RPMI8226 (cell line): ENCODE data around the gene ACACB.

Experiments used
- DNase-seq: peaks from one replicate; pipeline ENCODE4 v3.0.0-alpha.2; 2015

Gene ACACB

DNA sequence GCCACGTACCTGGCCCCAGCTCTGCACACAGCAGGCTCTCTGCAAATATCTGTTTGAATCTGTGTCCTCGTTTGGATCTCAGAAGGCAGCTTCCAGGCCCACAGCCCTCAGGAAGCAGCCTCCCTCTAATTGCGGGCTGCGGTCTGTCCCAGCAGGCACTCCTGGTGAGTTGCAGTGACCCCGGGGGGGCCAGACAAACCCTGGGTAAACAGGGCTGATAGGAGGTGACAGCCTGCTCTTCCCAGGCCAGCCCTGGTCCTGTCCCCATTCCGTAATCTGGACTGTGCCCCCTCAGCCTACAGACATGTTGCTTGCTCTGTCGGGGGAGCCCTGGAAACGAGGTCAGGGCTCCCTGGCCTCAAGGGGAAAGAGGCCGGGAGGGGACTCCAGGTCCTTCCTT, 190.7 kb downstream of the ACACB start:
- no peak for DNase-seq

DNA sequence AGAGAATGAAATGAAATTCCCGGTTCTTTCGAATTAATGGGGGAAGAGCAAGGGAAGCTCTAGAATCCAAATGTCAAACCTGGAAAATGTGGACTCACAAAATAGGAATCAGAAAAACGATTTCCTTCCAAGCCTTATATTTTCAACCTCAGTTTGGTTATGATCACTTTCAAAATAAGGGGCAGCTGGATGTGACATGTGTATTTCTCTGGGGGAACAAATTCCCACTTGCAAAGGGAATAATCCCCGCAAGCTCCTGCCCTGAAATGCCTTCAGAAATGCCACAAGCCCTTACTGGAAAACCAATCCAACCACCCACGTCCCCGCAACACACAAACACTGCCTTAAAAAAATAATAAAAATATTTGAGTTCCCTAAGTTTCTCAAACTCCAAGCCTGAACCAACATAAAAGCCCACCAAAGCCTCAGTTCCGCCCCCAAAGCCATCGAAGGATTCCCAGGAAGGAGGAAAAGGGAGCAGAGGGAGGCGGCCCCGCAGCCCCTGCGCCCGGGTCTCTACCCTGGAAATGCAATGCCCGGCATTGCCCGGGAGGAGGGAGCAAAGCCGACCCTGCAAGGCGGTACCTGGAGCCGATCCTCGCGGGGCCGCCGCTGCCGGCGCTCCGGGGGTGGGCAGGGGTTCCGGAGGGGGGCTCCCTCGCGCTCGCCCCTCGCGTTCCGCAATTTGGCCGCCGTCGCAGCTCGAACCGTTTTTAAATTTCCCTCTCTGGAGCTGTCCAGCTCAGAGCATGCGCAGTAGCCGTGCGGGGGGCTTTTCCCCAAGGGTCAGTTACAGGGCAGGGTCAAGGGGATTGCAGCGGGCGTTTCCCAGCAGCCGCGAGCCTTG, 192.4 kb downstream of the ACACB start, which contains the start of gene FOXN4:
Gene FOXN4, minus strand, starts transcription at position 751 of the 847 bp plus-strand sequence. CDS start 963 bp downstream, outside the sequence.
- DNase-seq, result no peak

DNA sequence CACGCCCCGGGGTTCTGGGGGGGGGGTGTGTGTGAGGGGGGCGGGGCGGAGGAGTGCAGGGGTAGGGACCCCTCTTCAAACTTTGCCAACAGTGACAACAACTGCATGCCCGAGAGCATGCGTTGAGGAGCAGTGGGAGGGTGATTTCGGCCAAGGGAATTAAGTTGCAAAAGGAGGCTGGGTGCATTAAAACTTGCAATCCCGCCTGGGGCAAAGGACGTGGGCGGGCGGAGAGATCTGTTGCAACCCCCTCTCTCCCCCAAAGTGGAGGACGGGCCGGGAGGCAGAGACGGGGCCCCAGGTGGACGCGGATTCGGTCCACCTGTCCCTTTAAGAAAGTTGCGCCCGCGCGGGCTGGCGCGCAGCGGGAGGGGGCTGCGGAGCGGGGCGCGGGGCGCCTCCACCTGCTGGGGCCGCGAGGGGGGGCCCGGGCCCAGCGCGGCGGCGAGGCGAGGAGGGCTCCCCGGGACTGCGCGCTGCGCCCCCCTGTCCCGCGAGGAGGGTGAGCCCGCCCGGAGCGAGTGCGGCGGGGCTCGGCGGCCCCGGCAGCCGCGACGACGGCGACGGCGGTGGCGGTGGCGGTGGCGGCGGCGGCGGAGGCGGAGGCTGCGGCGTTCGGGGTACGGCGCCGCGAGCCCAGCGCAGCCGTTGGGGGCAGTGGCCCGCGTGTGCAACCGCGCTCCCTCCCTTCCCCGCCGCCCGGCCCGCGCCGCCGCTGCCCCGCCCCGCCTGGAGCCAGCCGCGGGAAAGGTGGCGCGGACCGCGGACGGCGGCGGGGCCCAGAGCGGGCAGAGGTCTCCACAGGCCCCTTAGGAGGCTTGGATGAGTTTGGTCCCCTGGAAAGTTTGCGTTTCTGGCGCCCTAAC, 193.2 kb downstream of the ACACB start:
- DNase-seq, result peak; percentile 58

DNA sequence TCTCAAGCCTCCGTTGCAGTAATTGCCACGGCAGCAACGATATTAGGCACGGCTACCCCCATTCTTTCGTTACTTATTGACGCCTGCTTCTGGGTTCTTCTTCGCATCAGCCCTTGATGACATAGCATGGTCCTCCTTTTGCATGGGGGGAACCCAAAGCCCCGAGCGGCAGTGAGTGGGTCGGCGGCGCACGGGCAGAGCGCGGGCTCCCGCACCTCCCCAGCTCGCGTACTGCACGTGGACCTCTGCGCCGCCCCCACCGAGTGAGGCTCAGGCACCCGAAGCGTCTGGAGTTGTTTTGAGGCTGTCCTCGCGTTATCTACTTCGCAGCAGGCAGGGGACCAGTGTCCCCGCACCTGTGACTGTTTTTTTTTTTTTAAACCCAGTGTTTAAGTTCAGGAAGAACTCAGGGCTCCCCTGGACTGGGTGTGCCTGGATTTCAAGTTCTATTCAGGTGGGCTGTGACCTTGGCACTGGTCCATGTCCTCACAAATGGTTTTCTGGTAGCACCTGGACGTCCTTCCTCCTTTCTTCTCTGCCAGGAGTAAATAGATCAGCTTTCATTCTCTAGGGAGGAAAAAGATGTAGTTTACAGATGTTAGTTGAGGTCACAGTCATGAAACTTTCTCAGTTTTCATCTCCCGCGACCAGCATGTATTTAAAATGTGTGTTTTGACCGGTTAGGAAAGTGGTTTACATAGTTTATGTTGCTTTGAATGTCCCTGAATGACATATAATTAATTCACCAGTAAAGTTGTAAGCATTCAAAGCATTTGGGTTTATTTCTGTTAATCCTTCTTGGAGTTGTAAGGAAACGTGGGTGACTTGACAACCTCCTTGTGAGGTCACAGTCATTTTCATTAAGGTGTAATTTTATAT, 194.1 kb downstream of the ACACB start:
- peak; percentile 84 for DNase-seq
